Superior temporal gyrus (tissue), 1 donor: Measurements from ENCODE around the gene GPNMB.

Experiments used
- DNase-seq: peaks from one replicate; pipeline ENCODE4 v3.0.0-alpha.2; 2016; ENCODE audit errors: extremely low spot score

GPNMB gene

GRCh38 chr7:23230641-23231101 is 15.9 kb upstream of the GPNMB start:
- peak; percentile 79 for DNase-seq

DNA sequence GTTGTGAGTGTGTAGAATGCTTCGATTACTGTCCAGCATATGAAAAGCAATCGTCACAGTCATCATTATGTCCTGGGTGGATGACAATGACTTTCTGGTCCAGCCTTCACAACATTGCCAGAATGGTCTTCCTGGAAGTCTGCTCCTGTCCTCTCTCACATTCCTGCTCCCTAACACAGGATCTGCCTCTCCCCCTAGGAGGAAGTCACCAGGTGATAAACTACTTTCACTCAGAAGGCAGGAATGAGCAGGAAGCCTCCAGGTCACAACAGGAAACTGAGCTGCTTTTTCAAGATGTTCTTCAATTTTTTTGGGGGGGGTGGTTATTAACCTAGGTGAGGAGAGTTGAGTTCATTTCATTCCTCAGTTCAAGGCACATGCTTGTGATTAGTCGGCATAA is 13.6 kb upstream of the GPNMB start:
- no peak for DNase-seq

- DNase-seq, result no peak
These were observed 11.8 kb upstream of the GPNMB start for GRCh38 chr7:23234569-23235296.

DNA sequence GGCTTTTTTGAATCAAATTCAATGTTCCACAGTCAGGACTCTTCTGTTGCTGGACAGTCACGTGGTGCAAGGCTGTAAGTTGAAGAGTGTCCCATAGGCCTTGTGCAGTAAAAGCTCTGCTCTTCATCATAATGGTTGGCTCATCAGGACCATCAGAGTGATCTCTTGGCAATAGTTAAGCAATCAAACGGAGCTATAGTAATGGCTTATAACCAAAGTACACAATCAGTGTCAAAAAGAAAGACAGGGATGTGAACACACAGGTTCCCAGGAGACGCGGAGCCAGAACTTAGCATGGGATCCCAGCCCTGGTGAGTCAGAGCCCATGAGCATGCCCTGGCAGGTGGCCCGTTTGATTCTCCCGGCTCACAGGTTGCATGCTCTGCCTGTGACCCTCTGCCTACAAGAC is 10.8 kb upstream of the GPNMB start:
- DNase-seq, result no peak

DNA sequence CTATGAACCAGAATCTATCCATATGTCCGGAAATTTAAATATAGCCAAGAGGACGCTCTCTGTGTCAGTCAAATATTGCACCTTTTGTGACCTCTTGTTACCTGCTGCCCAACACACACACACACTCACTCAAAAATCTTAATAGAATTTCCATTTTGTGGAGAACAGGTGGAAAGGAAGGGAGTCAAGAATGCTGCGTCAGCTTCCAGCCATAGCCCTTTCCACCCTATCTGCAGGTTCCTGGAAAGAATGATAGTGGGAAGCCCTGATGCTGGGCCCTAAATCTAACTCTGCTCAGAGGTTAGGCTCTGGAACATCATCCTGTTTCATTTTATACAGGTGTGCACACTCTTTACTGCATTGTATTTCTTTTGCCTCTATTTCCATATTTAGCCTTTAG is 9.6 kb upstream of the GPNMB start:
- DNase-seq, result no peak

GRCh38 chr7:23238983-23239652 is 7.5 kb upstream of the GPNMB start:
- DNase-seq, result no peak

- no peak for DNase-seq
These were observed 6.9 kb upstream of the GPNMB start for GRCh38 chr7:23239698-23240097.

DNA sequence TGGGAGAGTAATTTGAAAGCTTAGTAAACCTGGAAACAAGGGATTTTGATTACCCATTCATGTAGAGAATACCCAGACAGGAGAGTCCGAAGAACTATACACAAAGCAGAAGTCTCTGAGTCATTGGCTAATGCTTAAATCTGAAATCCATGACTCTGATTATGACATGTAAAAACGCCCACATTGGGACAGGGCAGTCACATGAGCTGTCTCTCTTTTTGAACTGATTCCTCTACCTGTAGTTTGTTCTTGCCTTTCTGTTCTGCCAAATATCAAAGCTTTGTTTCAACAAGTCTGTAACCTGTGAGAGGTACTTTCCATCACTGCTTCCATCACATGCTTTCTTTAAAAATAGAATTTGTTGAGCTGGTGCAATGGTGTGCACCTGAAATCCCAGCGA is 4.3 kb upstream of the GPNMB start:
- DNase-seq, result no peak

- no peak for DNase-seq
These were observed 3.6 kb upstream of the GPNMB start for GRCh38 chr7:23242935-23243334.

GRCh38 chr7:23247046-23247602 is 549 bp downstream of the GPNMB start:
- no peak for DNase-seq

- peak; percentile 16 for DNase-seq
These were observed 1.2 kb downstream of the GPNMB start for GRCh38 chr7:23247603-23248335.

GRCh38 chr7:23249486-23249885 is 2.9 kb downstream of the GPNMB start:
- DNase-seq, result no peak

GRCh38 chr7:23254051-23254681 is 7.6 kb downstream of the GPNMB start:
- no peak for DNase-seq

GRCh38 chr7:23256731-23257130 is 10.2 kb downstream of the GPNMB start:
- DNase-seq, result no peak

- DNase-seq, result no peak
These were observed 13.8 kb downstream of the GPNMB start for GRCh38 chr7:23260371-23260770.

- DNase-seq, result peak; percentile 66
These were observed 15.4 kb downstream of the GPNMB start for GRCh38 chr7:23261843-23262452.

DNA sequence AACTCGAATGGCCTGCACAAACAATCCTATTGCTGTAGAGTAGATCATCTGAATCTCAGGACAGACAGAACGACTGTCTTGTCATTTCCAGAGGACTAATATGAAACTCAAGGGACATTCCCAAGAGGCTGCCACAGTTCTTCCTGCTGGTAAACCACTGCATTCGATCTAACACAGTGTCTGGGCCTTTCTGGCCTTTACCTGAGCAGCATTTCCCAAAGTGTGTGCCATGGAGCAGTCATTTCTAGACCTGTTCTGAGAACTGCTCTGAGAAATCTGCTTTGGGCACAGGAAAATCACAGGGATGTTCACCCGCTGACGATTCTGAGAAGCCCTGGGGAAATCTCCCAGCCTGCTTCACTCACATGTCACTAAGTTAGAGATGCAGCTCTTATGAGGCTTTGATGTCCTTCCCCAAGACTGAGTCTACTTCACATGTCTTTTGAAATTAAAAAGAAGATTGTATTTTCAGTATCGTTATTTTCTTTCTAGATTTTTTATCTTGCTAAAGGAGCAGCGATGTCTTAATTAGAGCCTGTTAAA is 18.4 kb downstream of the GPNMB start:
- DNase-seq, result no peak

DNA sequence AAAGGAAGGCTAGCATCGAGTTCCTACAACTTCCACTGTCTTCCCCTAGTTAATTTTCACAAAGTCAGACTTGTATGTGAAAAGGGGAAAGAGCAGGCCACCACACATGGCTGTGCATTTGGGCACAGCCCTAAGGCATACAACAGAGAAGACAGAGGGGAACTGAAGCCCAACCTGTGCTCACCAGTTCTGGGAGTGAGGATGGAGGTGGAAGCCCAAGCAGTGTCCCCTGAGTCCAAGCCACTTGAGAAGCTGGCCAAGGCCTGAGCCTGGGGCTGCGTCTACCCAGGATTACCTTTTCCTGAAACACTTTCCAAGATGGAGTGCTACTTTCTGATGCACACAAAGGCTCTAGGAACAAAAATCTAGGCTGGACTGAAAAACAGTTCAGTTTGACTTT is 20.3 kb downstream of the GPNMB start:
- no peak for DNase-seq

DNA sequence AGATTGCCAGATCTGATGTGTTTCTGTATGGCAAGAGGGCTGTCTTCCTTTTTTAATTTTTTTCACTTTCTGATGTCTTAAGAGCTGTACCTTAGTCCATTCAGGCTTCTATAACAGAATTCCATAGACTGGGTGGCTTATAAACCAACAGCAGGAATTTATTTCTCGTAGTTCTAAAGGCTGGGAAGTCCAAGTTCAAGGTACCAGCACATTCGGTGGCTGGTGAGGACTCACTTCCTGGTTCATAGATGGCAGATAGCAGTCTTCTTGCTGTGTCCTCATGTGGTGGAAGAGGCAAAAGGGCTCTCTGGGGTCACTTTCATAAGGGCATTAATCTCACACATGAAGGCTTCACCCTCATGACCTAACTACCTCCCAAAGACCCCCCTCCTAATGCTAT is 20.8 kb downstream of the GPNMB start:
- DNase-seq, result no peak

DNA sequence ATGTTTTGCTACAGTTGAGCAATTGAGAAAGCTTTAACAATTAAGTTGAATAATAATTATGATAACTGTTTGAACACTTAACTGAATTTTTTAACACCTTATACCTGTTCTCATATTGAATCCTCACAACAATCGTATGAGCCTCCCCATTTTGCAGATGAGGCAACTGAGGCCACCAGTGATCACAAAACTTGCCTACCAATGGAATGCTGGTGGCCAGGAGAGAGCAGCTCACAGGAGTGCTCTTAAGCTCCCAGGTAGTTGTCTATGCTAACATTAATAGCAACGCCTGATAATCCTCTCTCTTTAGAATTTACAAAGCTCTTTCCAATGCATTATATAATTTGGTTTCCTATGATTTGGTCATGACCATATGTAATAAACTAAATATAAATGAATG is 21.6 kb downstream of the GPNMB start:
- no peak for DNase-seq

- no peak for DNase-seq
These were observed 22.2 kb downstream of the GPNMB start for GRCh38 chr7:23268746-23269145.
